ENCODE measurements around the gene DNAJC3.
"Not testable (repeated sequence)": the region's sequence is repeated elsewhere in the genome, so short reads cannot be mapped to it uniquely, and the experiment has no call there.

Gene DNAJC3

GRCh38 chr13:95754069-95754468 is 77.1 kb downstream of the DNAJC3 start:
- no peak for DNase-seq (ENCODE audit: low spot score)

GRCh38 chr13:95756072-95756471 is 79.1 kb downstream of the DNAJC3 start:
- DNase-seq (ENCODE audit: low spot score) = no peak
- TF ChIP-seq CTCF (IDR thresholded peaks at IDR 0.05; ENCODE audit: extremely low read depth, missing control alignments) = no peak

More at GRCh38 chr13:95754069-95754468, 77.1 kb downstream of the DNAJC3 start:
- no peak for TF ChIP-seq CTCF (IDR thresholded peaks at IDR 0.05; ENCODE audit: extremely low read depth, missing control alignments)

- DNase-seq (ENCODE audit: low spot score) = not testable (repeated sequence)
Measured at GRCh38 chr13:95762626-95763025, 85.7 kb downstream of the DNAJC3 start.

GRCh38 chr13:95763601-95764000 is 86.7 kb downstream of the DNAJC3 start:
- no peak for TF ChIP-seq CTCF (IDR thresholded peaks at IDR 0.05; ENCODE audit: extremely low read depth, missing control alignments)
- DNase-seq (ENCODE audit: low spot score) = no peak

- no peak for DNase-seq (ENCODE audit: low spot score)
- no peak for TF ChIP-seq CTCF (IDR thresholded peaks at IDR 0.05; ENCODE audit: extremely low read depth, missing control alignments)
Measured at GRCh38 chr13:95771905-95772304, 95.0 kb downstream of the DNAJC3 start.

- TF ChIP-seq CTCF (IDR thresholded peaks at IDR 0.05; ENCODE audit: extremely low read depth, missing control alignments) = no peak
- no peak for DNase-seq (ENCODE audit: low spot score)
Measured at GRCh38 chr13:95779522-95779921, 102.6 kb downstream of the DNAJC3 start.

GRCh38 chr13:95781016-95781415 is 104.1 kb downstream of the DNAJC3 start:
- DNase-seq (ENCODE audit: low spot score) = no peak
- TF ChIP-seq CTCF (IDR thresholded peaks at IDR 0.05; ENCODE audit: extremely low read depth, missing control alignments) = no peak

GRCh38 chr13:95781940-95782339 is 105.0 kb downstream of the DNAJC3 start:
- not testable (repeated sequence) for DNase-seq (ENCODE audit: low spot score)

- TF ChIP-seq CTCF (IDR thresholded peaks at IDR 0.05; ENCODE audit: extremely low read depth, missing control alignments) = no peak
- DNase-seq (ENCODE audit: low spot score) = no peak
Measured at GRCh38 chr13:95783747-95784146, 106.8 kb downstream of the DNAJC3 start.

All from GM20000 (cell line).